GM12864 (cell line): ENCODE data around the gene NOL4L.

Source experiments
- DNase-seq: peaks from one replicate; pipeline ENCODE4 v3.0.0-alpha.2; 2011; ENCODE audit warnings: low read depth
- H3K4me3 ChIP-seq: 2 replicates; pipeline ENCODE4 v1.5.1; 2011; ENCODE audit warnings: mild to moderate bottlenecking, low read depth, low read length, control low read depth
- TF ChIP-seq, protein P1 (sequence below): IDR thresholded peaks from 2 replicates; pipeline ENCODE4 v1.5.1; 2011; ENCODE audit warnings: low read depth, mild to moderate bottlenecking, moderate library complexity, low read length, control low read depth, inconsistent platforms; ENCODE audit errors: missing control alignments

The NOL4L gene

DNA sequence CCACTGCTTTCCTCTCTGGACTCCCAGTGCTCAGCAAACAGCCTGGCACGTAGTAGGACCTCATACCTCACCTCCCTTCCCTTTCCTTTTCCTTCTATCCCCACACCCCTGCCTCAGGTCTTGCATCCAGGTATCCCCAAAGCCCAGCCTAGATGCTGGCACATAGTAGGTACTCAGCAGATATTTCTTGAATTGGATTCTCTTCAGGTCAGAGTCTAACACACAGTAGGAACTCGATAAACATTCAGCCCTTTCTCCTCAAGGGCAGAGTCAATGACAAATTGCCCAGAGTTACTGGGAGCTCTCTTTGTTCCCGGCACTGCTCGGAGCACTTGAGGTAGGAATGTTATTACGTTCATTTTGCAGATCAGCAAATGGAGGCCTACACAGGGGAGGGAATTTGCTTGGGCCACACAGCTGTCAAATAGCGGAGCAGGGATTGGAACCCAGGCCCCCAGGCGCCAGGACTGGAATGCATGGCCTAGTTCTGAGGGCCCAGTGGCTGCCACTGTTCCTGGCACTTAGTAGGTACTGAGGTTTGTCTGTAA, 25.9 kb downstream of the NOL4L start:
- DNase-seq = no peak
- no peak overlapping the region for H3K4me3 ChIP-seq

DNA sequence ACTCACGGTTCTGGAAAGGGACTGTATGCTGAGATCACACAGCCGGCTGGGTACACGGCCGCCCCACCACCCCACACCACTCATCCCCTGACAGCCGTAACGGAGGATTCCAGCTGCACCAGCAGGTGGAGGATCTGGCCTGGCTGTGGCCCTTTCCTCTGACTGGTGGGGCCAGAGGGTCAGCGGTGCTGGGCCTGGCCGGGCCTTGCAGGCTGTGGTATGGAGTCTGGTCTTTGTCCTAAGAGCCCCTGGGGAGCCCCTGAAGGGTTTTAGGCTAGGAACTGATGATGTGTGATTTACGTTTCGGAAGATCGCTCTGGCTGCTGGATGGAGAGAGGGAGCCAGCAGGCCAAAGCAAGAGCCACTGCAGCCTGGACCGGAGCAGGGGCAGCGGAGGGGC, 26.6 kb downstream of the NOL4L start:
- no peak overlapping the region for H3K4me3 ChIP-seq
- TF ChIP-seq, protein P1, sequence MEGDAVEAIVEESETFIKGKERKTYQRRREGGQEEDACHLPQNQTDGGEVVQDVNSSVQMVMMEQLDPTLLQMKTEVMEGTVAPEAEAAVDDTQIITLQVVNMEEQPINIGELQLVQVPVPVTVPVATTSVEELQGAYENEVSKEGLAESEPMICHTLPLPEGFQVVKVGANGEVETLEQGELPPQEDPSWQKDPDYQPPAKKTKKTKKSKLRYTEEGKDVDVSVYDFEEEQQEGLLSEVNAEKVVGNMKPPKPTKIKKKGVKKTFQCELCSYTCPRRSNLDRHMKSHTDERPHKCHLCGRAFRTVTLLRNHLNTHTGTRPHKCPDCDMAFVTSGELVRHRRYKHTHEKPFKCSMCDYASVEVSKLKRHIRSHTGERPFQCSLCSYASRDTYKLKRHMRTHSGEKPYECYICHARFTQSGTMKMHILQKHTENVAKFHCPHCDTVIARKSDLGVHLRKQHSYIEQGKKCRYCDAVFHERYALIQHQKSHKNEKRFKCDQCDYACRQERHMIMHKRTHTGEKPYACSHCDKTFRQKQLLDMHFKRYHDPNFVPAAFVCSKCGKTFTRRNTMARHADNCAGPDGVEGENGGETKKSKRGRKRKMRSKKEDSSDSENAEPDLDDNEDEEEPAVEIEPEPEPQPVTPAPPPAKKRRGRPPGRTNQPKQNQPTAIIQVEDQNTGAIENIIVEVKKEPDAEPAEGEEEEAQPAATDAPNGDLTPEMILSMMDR = no peak
- DNase-seq = no peak

More for the DNA sequence above, 25.9 kb downstream of the NOL4L start:
- TF ChIP-seq, protein P1 = no peak

DNA sequence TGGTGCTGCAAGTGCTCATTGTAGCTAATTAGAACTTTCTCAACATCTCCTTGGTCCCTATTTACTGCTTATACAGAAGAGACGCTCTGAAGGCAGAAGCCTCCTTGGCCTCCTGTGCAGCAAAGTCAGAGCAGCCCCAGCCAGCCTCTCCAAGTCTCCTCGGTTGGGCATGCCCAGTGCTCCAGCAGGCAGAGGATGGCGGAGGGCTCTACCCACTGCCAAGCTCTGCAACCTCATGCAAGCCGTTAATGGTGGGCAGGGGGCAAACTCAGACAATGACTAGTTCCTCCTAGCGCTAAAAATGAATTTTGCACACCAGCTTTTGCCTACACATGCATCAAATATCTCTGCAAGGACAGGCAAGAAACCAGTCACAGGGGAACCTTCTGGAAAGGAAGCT, 27.8 kb downstream of the NOL4L start:
- TF ChIP-seq, protein P1 = no peak
- no peak for DNase-seq
- H3K4me3 ChIP-seq = no peak overlapping the region

DNA sequence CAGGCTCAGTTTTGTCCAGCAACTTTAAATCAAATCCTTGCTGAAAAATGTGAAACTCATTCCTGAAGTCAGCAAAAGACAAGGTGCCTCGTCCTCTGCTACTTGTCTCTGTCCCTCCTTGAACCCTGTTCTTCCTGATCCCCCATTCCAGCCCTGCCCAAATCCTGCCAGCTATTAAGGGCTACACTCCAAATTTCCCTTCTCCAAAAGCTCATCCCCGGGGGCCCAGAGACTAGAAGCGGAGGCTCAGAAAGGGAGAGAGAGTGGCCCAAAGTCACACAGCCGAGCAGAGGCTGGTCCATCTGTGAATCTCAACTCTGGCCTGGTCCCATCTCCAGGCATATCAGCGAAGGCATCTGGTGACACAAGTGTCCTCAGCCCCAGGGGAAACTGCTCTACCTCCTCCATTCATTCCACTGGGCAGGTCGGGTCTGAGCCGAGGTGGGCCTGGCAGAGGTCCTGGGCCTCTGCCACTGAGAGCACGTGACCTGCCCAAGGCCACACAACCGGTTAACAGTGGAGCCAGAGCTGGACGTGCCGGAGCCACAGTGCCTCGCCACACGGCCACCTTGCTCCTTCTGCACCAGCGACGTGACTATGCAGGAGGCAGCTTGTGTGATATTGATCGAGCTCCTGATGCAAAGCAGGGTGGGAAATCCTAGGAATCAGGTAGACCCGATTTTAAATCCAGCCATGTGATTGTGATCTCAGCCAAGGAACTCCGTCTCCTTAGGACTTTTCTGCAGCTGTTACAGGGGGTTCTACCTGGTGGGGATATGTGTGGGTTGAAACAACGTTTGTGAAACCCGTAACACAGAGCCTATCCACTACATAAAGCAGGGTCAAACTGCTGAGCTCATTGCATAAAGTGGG, 28.6 kb downstream of the NOL4L start:
- H3K4me3 ChIP-seq = no peak overlapping the region
- DNase-seq = no peak
- TF ChIP-seq, protein P1 = no peak

DNA sequence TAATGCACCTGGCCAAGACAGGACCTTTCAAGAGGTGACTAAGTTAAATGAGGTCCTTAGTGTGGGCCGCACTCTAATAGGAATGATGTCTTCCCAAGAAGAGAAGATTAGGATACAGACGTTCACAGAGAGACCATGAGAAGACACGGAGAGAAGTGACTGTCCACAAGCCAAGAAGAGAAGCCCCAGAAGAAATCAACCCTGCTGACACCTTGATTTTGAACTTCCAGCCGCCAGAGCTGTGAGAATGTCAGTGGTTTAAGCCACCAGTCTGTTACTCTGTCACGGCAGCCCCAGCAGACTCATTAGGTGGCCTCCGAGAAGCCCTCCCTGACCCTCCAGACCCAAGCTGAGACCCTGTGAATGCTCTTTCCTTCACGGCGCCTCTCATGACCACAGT, 29.5 kb downstream of the NOL4L start:
- no peak for DNase-seq
- TF ChIP-seq, protein P1 = no peak
- no peak overlapping the region for H3K4me3 ChIP-seq

DNA sequence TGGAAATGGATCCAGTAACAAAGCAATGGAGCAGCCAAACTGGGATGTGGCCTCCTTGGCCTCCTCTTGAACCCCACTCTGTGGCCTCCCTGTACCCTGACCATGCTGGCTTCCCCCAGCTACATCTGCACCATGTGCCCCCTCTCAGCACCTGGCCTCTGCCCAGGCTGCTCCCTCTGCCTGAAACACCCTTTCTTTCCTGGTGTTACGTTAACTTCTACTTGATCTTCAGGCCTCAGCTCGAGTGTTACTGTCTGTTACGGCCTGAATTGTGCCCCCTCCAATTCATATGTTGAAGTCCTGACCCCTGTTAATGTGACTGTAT, 30.2 kb downstream of the NOL4L start:
- TF ChIP-seq, protein P1 = no peak
- no peak for DNase-seq
- no peak overlapping the region for H3K4me3 ChIP-seq

DNA sequence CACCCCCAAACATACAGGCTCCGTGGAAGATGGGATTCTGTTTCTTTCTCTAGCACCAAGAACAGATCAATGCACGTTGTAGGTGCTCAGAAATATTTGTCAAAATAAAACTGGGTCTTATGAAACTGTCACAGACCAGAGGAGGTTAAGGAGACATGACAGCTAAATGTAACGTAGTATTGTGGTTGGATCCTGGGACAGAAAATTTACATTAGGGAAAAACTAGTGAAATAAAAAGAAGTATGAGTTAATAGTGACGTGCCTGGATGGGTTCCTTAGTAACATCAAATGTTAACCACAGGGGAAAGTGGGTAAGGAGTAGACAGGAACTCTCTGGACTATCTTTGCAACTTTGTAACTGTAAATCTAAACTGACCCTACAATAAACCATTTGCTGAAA, 31.5 kb downstream of the NOL4L start:
- no peak overlapping the region for H3K4me3 ChIP-seq
- no peak for DNase-seq
- TF ChIP-seq, protein P1 = no peak
